Panc1 (cell line): Measurements from ENCODE around the gene CYP1A2. TPM values are rescaled to one million over a fixed set of nuclear protein-coding genes. Genes with fewer than 3 reads are reported as not detected.

Experiments used
- ATAC-seq: fragments of 200-7000 bp; cut with Tn5 transposase; 2 replicates; pipeline ENCODE4 v1.9.1; 2020; ENCODE audit warnings: mild to moderate bottlenecking, moderate library complexity
- BruUV-seq: library from RNA; stranded (reverse); fragments of 400-500 nt; replicated peaks from 2 replicates; lab custom pipeline; 2021; lab: Mats Ljungman, UMichigan
- CTCF ChIA-PET: fragments of 300-600 bp; sonication (Branson Sonifier 250); formaldehyde crosslinking; loops from one replicate; lab custom pipeline; 2022; ENCODE audit warnings: antibody characterized with exemption; lab: Charles Lee
- POLR2A ChIA-PET: fragments of 300-600 bp; sonication (Branson Sonifier 250); formaldehyde crosslinking; loops from one replicate; lab custom pipeline; 2022; ENCODE audit warnings: antibody characterized with exemption; lab: Charles Lee
- DNase-seq: peaks from one replicate; pipeline ENCODE4 v3.0.0-alpha.2; 2010; ENCODE audit warnings: low read depth, low spot score
- H3K27ac ChIP-seq: 2 replicates; pipeline ENCODE4 v1.5.1; 2011; ENCODE audit warnings: mild to moderate bottlenecking, low read length, inconsistent platforms
- H3K27me3 ChIP-seq: fragments of 200-500 bp; sonication (Bioruptor generic); 2 replicates; pipeline ENCODE4 v1.6.0; 2014; ENCODE audit warnings: low read length, inconsistent platforms; ENCODE audit not compliant: control insufficient read depth, insufficient read depth
- H3K36me3 ChIP-seq: fragments of 200-500 bp; sonication (Bioruptor generic); 2 replicates; pipeline ENCODE4 v1.5.1; 2014; ENCODE audit warnings: inconsistent platforms, mild to moderate bottlenecking, low read length, moderate library complexity; ENCODE audit not compliant: control insufficient read depth, insufficient read depth
- H3K4me1 ChIP-seq: 2 replicates; pipeline ENCODE4 v1.5.1; 2011; ENCODE audit warnings: inconsistent platforms, mild to moderate bottlenecking, low read length, moderate library complexity; ENCODE audit not compliant: control insufficient read depth, insufficient read depth
- H3K4me3 ChIP-seq, 2 experiments: 2 replicates each; pipeline ENCODE4 v1.5.1; 2011 to 2012; ENCODE audit warnings: low read depth in 2 of 2, low read length in 2 of 2, mild to moderate bottlenecking in 2 of 2, inconsistent platforms in 1 of 2, moderate library complexity in 1 of 2
- H3K9me3 ChIP-seq: fragments of 200-500 bp; sonication (Bioruptor generic); 2 replicates; pipeline ENCODE4 v1.5.1; 2014; ENCODE audit warnings: low read depth, mild to moderate bottlenecking, inconsistent platforms, low read length, moderate library complexity; ENCODE audit not compliant: control insufficient read depth, insufficient read depth
- CTCF ChIP-seq: fragments of 450-650 bp; IDR thresholded peaks from 2 replicates; pipeline ENCODE4 v1.5.1; 2017; ENCODE audit warnings: mild to moderate bottlenecking
- POLR2AphosphoS5 ChIP-seq: IDR thresholded peaks from 2 replicates; pipeline ENCODE4 v1.6.1; 2012; ENCODE audit warnings: mild to moderate bottlenecking, low read depth, low read length, moderate library complexity
- REST ChIP-seq, 2 experiments: IDR thresholded peaks; 2 replicates each; pipeline ENCODE4 v1.6.1; 2011 to 2012; ENCODE audit warnings: low read depth in 2 of 2, control low read depth in 1 of 2, low read length in 1 of 2, mild to moderate bottlenecking in 1 of 2, moderate library complexity in 1 of 2; ENCODE audit not compliant: insufficient read depth in 1 of 2
- SIN3A ChIP-seq: IDR thresholded peaks from 2 replicates; pipeline ENCODE4 v1.6.1; 2012; ENCODE audit warnings: low read depth, mild to moderate bottlenecking, low read length, moderate library complexity, borderline replicate concordance; ENCODE audit not compliant: insufficient read depth
- TCF7L2 ChIP-seq: IDR thresholded peaks from 2 replicates; pipeline ENCODE4 v1.6.1; 2011; ENCODE audit warnings: mild to moderate bottlenecking, low read depth, low read length, inconsistent platforms
- in situ Hi-C: cut with HindIII; loops from 2 replicates; pipeline ENCODE4 v1.10.0; 2016; ENCODE audit warnings: low sequenced_read_pairs, low pct_unique_long_range_greater_than_20kb
- intact Hi-C: fragments of 100-400 bp; cut with micrococcal nuclease; formaldehyde crosslinking; loops from one replicate; pipeline ENCODE4 v1.10.0; 2022; ENCODE audit not compliant: unreplicated experiment
- total RNA-seq: library from RNA; stranded (reverse); gene quantifications from one replicate; pipeline ENCODE4 v1.2.1, GENCODE V29; 2021; ENCODE audit not compliant: unreplicated experiment

Gene CYP1A2
- total RNA-seq, 1 experiment from 2014 or later = not detected

- ChIA-PET CTCF (no interaction called here), POLR2A (no interaction called here)
- H3K27me3 ChIP-seq = no peaks in the 10 kb centered on the region
- TF ChIP-seq SIN3A = no peak
- no peak for TF ChIP-seq TCF7L2
- TF ChIP-seq POLR2AphosphoS5 = no peak
- no peak for TF ChIP-seq REST (IDR thresholded peaks at IDR 0.05; ENCODE audit: insufficient read depth in 1 of 2, low read depth in 2 of 2, low read length in 1 of 2)
- TF ChIP-seq CTCF = no peak
- H3K27ac ChIP-seq = no peak overlapping the region
- ATAC-seq (no peak), DNase-seq (no peak)
- intact Hi-C loops (no loop called here), in situ Hi-C loops (loop anchor here (25.0 kb wide), 1 partner anchor 115 kb away; no protein-coding TSS in a partner anchor)
- no peaks in the 10 kb centered on the region for H3K9me3 ChIP-seq
- no peak overlapping the region for H3K4me3 ChIP-seq
- H3K4me1 ChIP-seq = no peaks in the 10 kb centered on the region
- no peaks in the 10 kb centered on the region for H3K36me3 ChIP-seq
- BruUV-seq = no TSS peak
These were observed 3.4 kb downstream of the CYP1A2 start for GRCh38 chr15:74752011-74752410.

GRCh38 chr15:74752531-74752930, 3.9 kb downstream of the CYP1A2 start:
- Histone ChIP-seq H3K27ac (no peak overlapping the region), H3K4me3 (no peak overlapping the region), H3K9me3 (no peaks in the 10 kb centered on the region), H3K36me3 (no peaks in the 10 kb centered on the region), H3K27me3 (no peaks in the 10 kb centered on the region), H3K4me1 (no peaks in the 10 kb centered on the region)
- in situ Hi-C loops = loop anchor here (25.0 kb wide), 1 partner anchor 115 kb away; no protein-coding TSS in a partner anchor
- CTCF ChIA-PET = no interaction called here
- no peak; the same call in 1 of the 2 replicates for ATAC-seq
- no TSS peak for BruUV-seq
- POLR2A ChIA-PET = no interaction called here
- TF ChIP-seq REST (IDR thresholded peaks at IDR 0.05; ENCODE audit: insufficient read depth in 1 of 2, low read depth in 2 of 2, low read length in 1 of 2) (no peak), SIN3A (no peak), POLR2AphosphoS5 (no peak), CTCF (no peak), TCF7L2 (no peak)
- DNase-seq = no peak
- intact Hi-C loops = no loop called here
